Measurements from ENCODE around the gene ZMYM2.

- TF ChIP-seq CTCF (IDR thresholded peaks at IDR 0.05; ENCODE audit: borderline replicate concordance, extremely low read depth, low read length, poor library complexity, severe bottlenecking), result no peak
- no peak for TF ChIP-seq EZH2 (IDR thresholded peaks at IDR 0.05; ENCODE audit: borderline replicate concordance, low read depth, low read length, severe bottlenecking)
Observed at GRCh38 chr13:20057214-20057613, 98.7 kb downstream of the ZMYM2 start.
